Activated gamma-delta T cell treated with Interleukin-2 at 50 U/mL for 16 hours (primary cell): ENCODE results near the gene UBE3C.
"Not testable (repeated sequence)": the region's sequence is repeated elsewhere in the genome, so short reads cannot be mapped to it uniquely, and the experiment has no call there.

Source experiments
- DNase-seq: peaks from one replicate; pipeline ENCODE4 v3.0.0-alpha.2; 2020

Gene UBE3C

DNA sequence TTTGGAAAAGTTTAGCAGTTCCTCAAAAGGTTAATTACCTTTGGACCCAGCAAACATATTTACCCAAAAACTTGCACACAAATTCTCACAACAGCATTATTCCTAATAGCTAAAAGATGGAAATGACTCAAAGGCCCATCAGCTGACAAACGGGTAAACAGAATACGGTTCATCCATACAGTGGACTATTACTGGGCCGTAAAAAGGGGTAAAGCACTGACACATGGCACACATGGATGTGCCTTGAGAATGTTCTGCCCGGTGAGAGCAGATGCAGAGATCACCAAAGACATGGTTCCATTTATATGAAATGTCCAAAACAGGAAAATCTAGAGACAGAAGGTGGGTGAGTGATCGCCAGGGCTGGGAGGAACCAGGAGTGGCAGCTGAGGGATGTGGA, 102.9 kb downstream of the UBE3C start:
- DNase-seq = no peak

DNA sequence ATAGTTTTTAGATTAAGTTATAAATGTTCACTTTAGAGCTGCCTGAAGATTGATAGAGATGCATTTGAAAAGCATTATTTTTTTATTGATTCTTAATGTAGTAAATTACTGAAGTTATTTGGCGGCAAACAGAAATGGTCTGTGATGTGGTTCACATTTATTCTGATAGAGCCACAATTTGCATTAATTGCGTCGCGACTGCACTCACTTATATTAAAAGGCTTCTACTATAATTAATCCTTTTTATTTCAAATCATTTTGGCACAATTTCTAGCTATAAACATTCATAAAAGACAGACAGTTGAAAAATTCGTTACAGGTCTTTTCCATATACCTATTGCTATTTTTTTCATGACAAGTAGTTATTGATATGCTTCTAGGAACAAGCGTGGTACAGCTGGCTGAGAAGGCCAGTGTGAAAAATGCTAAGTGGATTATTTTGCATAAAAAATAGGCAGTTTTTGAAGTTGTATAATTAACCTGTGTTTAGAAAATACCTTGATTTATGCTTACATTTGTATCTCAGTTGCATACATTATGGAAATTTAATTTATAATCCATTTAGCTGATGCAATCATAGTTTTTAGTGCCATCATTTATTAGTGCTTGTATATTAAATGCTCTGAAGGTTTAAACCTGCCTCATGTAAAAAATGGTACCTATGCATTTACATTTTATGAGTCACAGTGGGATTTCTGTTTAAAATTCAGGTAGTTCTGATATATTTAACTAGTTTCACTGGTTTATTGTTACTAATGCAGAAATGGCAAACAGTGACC, 106.0 kb downstream of the UBE3C start:
- no peak for DNase-seq

GRCh38 chr7:157246052-157246451, 107.3 kb downstream of the UBE3C start:
- DNase-seq = no peak

GRCh38 chr7:157248659-157249058, 109.9 kb downstream of the UBE3C start:
- DNase-seq = no peak

GRCh38 chr7:157250605-157251228, 112.0 kb downstream of the UBE3C start:
- peak; percentile 49 for DNase-seq

- DNase-seq = not testable (repeated sequence)
Measured at GRCh38 chr7:157251817-157252216, 113.1 kb downstream of the UBE3C start.

GRCh38 chr7:157253850-157254249, 115.1 kb downstream of the UBE3C start:
- DNase-seq = no peak

GRCh38 chr7:157254781-157255180, 116.1 kb downstream of the UBE3C start:
- DNase-seq = not testable (repeated sequence)

- DNase-seq = no peak
Measured at GRCh38 chr7:157255201-157255606, 116.5 kb downstream of the UBE3C start.

- DNase-seq = no peak
Measured at GRCh38 chr7:157263156-157263555, 124.4 kb downstream of the UBE3C start.

DNA sequence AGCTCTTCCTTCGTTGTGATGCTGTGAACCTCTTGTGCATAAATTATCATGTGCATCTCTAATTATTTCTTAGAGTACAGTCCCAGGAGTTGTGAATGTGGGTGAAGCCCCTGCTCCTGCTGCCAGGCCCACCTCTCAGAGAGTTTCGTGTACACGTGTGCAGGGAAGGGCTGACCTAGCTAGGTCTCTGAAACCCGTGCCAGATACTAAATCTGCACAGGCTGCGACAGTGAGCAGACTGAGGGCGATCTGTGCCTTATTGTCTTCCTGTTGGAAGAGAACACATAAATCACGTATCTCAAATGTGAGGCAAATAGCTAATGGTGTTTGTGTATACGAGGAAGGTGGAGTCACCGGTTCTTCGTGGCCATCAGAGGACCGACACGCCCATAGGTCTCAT, 126.3 kb downstream of the UBE3C start:
- no peak for DNase-seq

GRCh38 chr7:157266272-157266671, 127.5 kb downstream of the UBE3C start:
- DNase-seq = no peak

DNA sequence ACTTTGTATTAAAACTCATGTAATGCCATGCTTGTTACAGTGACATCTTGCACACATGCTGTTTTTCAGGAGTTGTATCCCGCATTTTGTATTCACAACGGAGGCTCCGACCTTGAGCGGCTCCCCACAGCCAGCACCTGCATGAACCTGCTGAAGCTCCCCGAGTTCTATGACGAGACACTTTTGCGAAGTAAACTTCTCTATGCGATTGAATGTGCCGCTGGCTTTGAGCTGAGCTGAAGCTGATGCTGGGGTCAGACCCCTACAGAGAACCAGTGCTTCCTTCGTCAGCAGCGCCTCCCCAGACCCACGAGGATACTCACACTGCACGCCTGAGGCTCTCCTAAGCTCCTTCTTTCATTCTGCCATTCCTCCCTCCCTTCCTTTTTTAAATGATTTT, 128.8 kb downstream of the UBE3C start:
- DNase-seq = no peak

DNA sequence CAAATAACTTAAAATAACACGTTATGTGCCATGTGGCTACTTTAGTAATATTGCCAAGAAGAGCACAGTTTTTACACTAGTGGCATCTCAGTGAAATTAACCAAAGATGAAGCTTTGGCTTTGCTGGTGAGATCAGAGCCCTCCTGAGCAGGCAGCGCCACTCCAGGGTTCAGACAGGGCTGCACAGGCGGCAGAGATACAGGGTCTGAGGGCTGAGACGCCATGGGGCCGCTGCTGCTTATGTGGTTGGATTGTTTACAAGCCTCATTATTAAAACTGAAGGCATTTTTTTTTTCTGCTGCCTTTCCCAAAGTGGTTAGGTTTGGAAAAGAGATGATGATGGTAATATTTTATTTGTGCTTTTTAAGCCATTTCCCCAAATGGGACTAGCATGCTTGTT, 129.2 kb downstream of the UBE3C start:
- DNase-seq = no peak

GRCh38 chr7:157268540-157268939, 129.8 kb downstream of the UBE3C start:
- no peak for DNase-seq

GRCh38 chr7:157269341-157270059, 130.8 kb downstream of the UBE3C start:
- no peak for DNase-seq

DNA sequence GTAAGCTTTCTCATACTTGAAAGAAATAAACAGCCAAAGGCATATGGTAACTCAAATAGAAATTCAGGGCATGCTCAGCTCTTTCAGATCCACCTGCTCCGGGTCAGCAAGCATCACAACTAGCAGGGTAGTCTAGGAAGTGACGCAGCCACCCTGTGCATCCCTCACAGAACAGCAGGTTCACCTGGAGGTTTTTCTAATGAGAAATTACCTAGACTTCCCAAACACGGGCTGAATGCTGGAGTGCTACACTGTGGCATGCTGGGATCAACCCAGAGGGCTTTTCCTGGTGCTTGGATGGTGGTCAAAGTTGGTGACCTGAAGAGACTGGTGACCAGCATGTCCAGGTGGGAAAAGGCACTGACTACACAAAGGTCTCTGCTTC, 131.3 kb downstream of the UBE3C start:
- DNase-seq = no peak

DNA sequence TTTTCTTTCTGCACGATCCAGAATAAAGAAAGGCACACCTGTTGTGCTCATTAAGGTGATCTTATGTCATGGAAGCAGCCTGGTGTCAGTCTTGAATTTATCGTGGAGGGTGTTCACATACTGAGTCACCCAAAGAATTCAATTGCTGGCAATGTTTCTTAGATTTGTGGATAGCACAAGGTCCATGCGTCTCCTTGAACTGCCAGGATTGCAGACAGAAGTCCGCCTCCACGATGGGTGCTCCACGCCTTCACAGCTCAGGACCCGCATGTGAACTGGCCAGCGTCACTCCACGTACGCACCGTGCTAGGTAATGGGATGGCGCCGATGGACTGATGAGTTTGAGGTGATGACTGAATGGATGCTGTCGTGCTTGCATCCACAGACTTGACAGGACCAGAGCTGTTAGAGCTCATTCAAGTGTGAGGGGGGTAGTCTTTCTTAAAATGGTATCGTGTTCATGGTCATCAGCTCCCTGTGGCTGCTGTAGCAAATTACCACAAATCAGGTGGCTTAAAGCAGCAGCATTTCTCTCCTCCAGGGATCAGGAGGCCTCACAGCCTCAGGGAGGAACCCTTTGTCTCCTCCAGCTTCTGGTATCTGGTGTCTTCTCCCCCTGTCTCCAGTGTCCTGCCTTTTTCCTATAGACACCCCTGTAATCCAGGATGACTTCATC, 132.7 kb downstream of the UBE3C start:
- no peak for DNase-seq

DNA sequence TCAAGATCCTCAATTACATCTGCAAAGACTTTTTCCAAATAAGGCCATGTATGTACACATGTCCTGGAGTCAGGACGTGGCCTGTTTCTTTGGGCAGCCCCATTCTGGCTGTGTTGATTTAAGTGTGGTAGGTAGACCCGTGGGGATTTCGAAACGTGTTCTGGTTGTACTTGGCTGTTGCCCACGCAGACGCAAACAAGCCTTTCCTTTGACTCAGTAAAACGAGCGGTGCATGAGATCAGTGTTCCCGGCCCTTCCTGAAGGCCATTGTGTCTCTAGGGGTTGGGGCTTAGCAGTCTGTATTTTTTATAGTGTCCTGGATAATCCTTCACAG, 133.2 kb downstream of the UBE3C start:
- DNase-seq = no peak

GRCh38 chr7:157272351-157273207, 133.9 kb downstream of the UBE3C start:
- no peak for DNase-seq

GRCh38 chr7:157273208-157274093, 134.7 kb downstream of the UBE3C start:
- peak; percentile 51 for DNase-seq
